ENCODE measurements around the gene RTN4IP1. TPM values are rescaled to one million over a fixed set of nuclear protein-coding genes. Genes with fewer than 3 reads are reported as not detected.

The RTN4IP1 gene
- total RNA-seq, 1 experiment from 2014 or later = 11.2 TPM

- Histone ChIP-seq H3K27me3 (replicated peaks; ENCODE audit: control insufficient read depth, insufficient read depth, low read length) (no peaks in the 10 kb centered on the region), H3K36me3 (ENCODE audit: control insufficient read depth, insufficient read depth, low read length) (no peaks in the 10 kb centered on the region), H3K4me1 (0 out of 2 replicates have a peak, but pooled peaks cover 7% of the 10 kb centered on the region), H3K9me3 (no peaks in the 10 kb centered on the region), H3K4me3 (ENCODE audit: low read depth, low read length) (no peak overlapping the region)
- TF ChIP-seq, protein P1, sequence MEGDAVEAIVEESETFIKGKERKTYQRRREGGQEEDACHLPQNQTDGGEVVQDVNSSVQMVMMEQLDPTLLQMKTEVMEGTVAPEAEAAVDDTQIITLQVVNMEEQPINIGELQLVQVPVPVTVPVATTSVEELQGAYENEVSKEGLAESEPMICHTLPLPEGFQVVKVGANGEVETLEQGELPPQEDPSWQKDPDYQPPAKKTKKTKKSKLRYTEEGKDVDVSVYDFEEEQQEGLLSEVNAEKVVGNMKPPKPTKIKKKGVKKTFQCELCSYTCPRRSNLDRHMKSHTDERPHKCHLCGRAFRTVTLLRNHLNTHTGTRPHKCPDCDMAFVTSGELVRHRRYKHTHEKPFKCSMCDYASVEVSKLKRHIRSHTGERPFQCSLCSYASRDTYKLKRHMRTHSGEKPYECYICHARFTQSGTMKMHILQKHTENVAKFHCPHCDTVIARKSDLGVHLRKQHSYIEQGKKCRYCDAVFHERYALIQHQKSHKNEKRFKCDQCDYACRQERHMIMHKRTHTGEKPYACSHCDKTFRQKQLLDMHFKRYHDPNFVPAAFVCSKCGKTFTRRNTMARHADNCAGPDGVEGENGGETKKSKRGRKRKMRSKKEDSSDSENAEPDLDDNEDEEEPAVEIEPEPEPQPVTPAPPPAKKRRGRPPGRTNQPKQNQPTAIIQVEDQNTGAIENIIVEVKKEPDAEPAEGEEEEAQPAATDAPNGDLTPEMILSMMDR (IDR thresholded peaks at IDR 0.05; ENCODE audit: insufficient read depth in 1 of 2, low read depth in 1 of 2, low read length in 1 of 2, severe bottlenecking in 1 of 2, unreplicated experiment in 1 of 2) = no peak
- no peaks in the 10 kb centered on the region for H3K4me1 Mint-ChIP-seq (ENCODE audit: low read depth, unreplicated experiment)
- H3K27me3 Mint-ChIP-seq (ENCODE audit: insufficient read depth, unreplicated experiment) = no peaks in the 10 kb centered on the region
- no peaks in the 10 kb centered on the region for H3K36me3 Mint-ChIP-seq (ENCODE audit: insufficient read depth, unreplicated experiment)
- H3K9me3 Mint-ChIP-seq (ENCODE audit: unreplicated experiment) = no peaks in the 10 kb centered on the region
- ChIA-PET CTCF (no interaction called here), POLR2A (interaction anchor here (0.5 kb wide), 1 partner anchor 494 kb away, joined by 3 read pairs; no protein-coding TSS in a partner anchor)
- intact Hi-C loops (cut with micrococcal nuclease; ENCODE audit: unreplicated experiment) = no loop called here
- H3K4me3 Mint-ChIP-seq (ENCODE audit: unreplicated experiment) = no peak overlapping the region
- no peak overlapping the region for H3K27ac Mint-ChIP-seq (ENCODE audit: unreplicated experiment)
- BruUV-seq (replicated peaks) = no TSS peak
- DNase-seq = no peak
Observed at GRCh38 chr6:106612671-106613416, 16.5 kb downstream of the RTN4IP1 start.

DNA sequence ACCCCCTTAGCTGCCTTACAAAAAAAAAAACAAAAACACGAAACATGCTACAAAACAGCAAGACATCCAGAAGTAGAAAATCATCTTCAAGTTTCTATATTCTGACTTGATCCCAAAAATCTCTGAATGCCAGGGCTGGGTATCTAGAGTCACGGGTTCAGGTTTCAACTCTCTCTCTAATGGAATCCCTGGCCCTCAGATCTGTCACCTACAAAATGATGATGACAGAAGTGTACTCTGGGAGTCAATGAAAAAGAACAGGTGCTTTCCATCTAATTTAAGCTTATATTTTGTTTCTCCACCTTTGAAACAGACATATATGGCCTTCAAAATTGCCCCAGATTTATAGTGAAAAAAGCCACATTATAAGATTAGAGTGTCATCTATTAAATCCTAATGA, 18.3 kb downstream of the RTN4IP1 start:
- intact Hi-C loops (cut with micrococcal nuclease; ENCODE audit: unreplicated experiment) = no loop called here
- DNase-seq = no peak
- Mint-ChIP-seq H3K27me3 (ENCODE audit: insufficient read depth, unreplicated experiment) (no peaks in the 10 kb centered on the region), H3K4me3 (ENCODE audit: unreplicated experiment) (no peak overlapping the region), H3K4me1 (ENCODE audit: low read depth, unreplicated experiment) (no peaks in the 10 kb centered on the region), H3K27ac (ENCODE audit: unreplicated experiment) (no peak overlapping the region), H3K36me3 (ENCODE audit: insufficient read depth, unreplicated experiment) (no peaks in the 10 kb centered on the region), H3K9me3 (ENCODE audit: unreplicated experiment) (no peaks in the 10 kb centered on the region)
- Histone ChIP-seq H3K9me3 (no peaks in the 10 kb centered on the region), H3K4me1 (no peaks in the 10 kb centered on the region), H3K36me3 (ENCODE audit: control insufficient read depth, insufficient read depth, low read length) (no peaks in the 10 kb centered on the region), H3K27me3 (replicated peaks; ENCODE audit: control insufficient read depth, insufficient read depth, low read length) (no peaks in the 10 kb centered on the region), H3K4me3 (ENCODE audit: low read depth, low read length) (no peak overlapping the region)
- TF ChIP-seq, protein P1 (IDR thresholded peaks at IDR 0.05; ENCODE audit: insufficient read depth in 1 of 2, low read depth in 1 of 2, low read length in 1 of 2, severe bottlenecking in 1 of 2, unreplicated experiment in 1 of 2) = no peak
- ChIA-PET POLR2A (no interaction called here), CTCF (interaction anchor here (1.8 kb wide), 1 partner anchor 368 kb away, joined by 5 read pairs; no protein-coding TSS in a partner anchor)
- BruUV-seq (replicated peaks) = no TSS peak

DNA sequence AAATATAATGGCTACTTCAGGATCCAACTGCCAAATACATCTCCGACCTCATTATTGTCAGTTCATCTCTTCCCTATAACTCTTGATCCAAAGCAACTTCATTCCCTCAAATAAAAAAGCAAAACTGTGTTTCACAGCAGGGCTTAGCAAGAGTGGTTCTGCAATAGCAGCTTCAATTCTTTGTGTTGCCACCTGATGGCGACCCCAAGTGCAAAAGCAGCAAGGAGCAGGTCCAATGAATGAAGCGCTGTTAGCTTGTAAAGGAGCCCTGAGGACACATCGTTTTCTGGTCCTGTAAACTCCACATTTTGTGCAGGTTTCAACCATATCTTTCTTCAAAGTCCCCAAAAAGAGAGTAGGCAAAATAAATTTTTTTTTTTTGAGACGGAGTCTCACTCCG, 19.6 kb downstream of the RTN4IP1 start:
- no TSS peak for BruUV-seq (replicated peaks)
- TF ChIP-seq, protein P1 (IDR thresholded peaks at IDR 0.05; ENCODE audit: insufficient read depth in 1 of 2, low read depth in 1 of 2, low read length in 1 of 2, severe bottlenecking in 1 of 2, unreplicated experiment in 1 of 2) = peak; percentile 43 to 51

More for the DNA sequence above, 19.6 kb downstream of the RTN4IP1 start:
- H3K4me1 ChIP-seq = no peaks in the 10 kb centered on the region
- Mint-ChIP-seq H3K27ac (ENCODE audit: unreplicated experiment) (no peak overlapping the region), H3K27me3 (ENCODE audit: insufficient read depth, unreplicated experiment) (no peaks in the 10 kb centered on the region), H3K9me3 (ENCODE audit: unreplicated experiment) (no peaks in the 10 kb centered on the region), H3K4me3 (ENCODE audit: unreplicated experiment) (no peak overlapping the region), H3K36me3 (ENCODE audit: insufficient read depth, unreplicated experiment) (no peaks in the 10 kb centered on the region), H3K4me1 (ENCODE audit: low read depth, unreplicated experiment) (no peaks in the 10 kb centered on the region)
- peak; percentile 52 to 54 for DNase-seq
- H3K9me3 ChIP-seq = no peaks in the 10 kb centered on the region
- no peak overlapping the region for H3K4me3 ChIP-seq (ENCODE audit: low read depth, low read length)
- no peaks in the 10 kb centered on the region for H3K27me3 ChIP-seq (replicated peaks; ENCODE audit: control insufficient read depth, insufficient read depth, low read length)
- intact Hi-C loops (cut with micrococcal nuclease; ENCODE audit: unreplicated experiment) = loop anchor here (5.0 kb wide), 2 partner anchors 188 to 388 kb away; no protein-coding TSS in a partner anchor
- H3K36me3 ChIP-seq (ENCODE audit: control insufficient read depth, insufficient read depth, low read length) = no peaks in the 10 kb centered on the region
- POLR2A ChIA-PET = interaction anchor here (0.9 kb wide), 1 partner anchor 278 kb away, joined by 3 read pairs; no protein-coding TSS in a partner anchor
- CTCF ChIA-PET = interaction anchor here (0.5 to 1.4 kb wide), 10 partner anchors 33 to 537 kb away, joined by 3 to 20 read pairs (median 3); no protein-coding TSS in a partner anchor
